H9 (cell line): Measurements from ENCODE around the gene NTF4. TPM values are rescaled to one million over a fixed set of nuclear protein-coding genes. Genes with fewer than 3 reads are reported as not detected.

Source experiments
- DNase-seq: peaks from one replicate; pipeline ENCODE4 v3.0.0-alpha.2; 2017
- H2AFZ ChIP-seq: one replicate; pipeline ENCODE4 v1.6.1; 2013; ENCODE audit warnings: mild to moderate bottlenecking, low read length, control low read depth, moderate library complexity
- H2AK5ac ChIP-seq: 2 replicates; pipeline ENCODE4 v1.6.1; 2013; ENCODE audit warnings: low read length, control low read depth, mixed read lengths; ENCODE audit not compliant: insufficient read length
- H2BK120ac ChIP-seq: one replicate; pipeline ENCODE4 v1.6.1; 2013; ENCODE audit warnings: low read depth, mild to moderate bottlenecking, low read length, control low read depth, inconsistent platforms; ENCODE audit not compliant: poor library complexity, severe bottlenecking
- H2BK12ac ChIP-seq: 2 replicates; pipeline ENCODE4 v1.6.1; 2013; ENCODE audit warnings: low read length, control low read depth, mixed read lengths, low read depth; ENCODE audit not compliant: insufficient read length
- H2BK15ac ChIP-seq: 2 replicates; pipeline ENCODE4 v1.6.1; 2013; ENCODE audit warnings: low read depth, low read length, control low read depth
- H2BK20ac ChIP-seq: one replicate; pipeline ENCODE4 v1.6.1; 2013; ENCODE audit warnings: low read depth, mild to moderate bottlenecking, low read length, control low read depth, inconsistent platforms; ENCODE audit not compliant: poor library complexity, severe bottlenecking
- H2BK5ac ChIP-seq: 2 replicates; pipeline ENCODE4 v1.6.1; 2013; ENCODE audit warnings: low read length, control low read depth, mixed read lengths; ENCODE audit not compliant: insufficient read length
- H3K14ac ChIP-seq: 2 replicates; pipeline ENCODE4 v1.6.1; 2013; ENCODE audit warnings: low read length, control low read depth; ENCODE audit not compliant: insufficient read depth
- H3K18ac ChIP-seq: 2 replicates; pipeline ENCODE4 v1.6.1; 2013; ENCODE audit warnings: low read depth, mild to moderate bottlenecking, mixed read lengths, low read length, control low read depth; ENCODE audit not compliant: insufficient read length
- H3K23ac ChIP-seq: 2 replicates; pipeline ENCODE4 v1.6.1; 2013; ENCODE audit warnings: low read length, control low read depth, mixed read lengths, low read depth; ENCODE audit not compliant: insufficient read length
- H3K23me2 ChIP-seq: 2 replicates; pipeline ENCODE4 v1.6.1; 2013; ENCODE audit warnings: low read depth, mild to moderate bottlenecking, mixed read lengths, low read length, control low read depth; ENCODE audit not compliant: insufficient read length, poor library complexity, severe bottlenecking
- H3K27ac ChIP-seq: 2 replicates; pipeline ENCODE4 v1.5.1; 2013; ENCODE audit warnings: low read length, control low read depth, mixed read lengths, low read depth; ENCODE audit not compliant: insufficient read length
- H3K27me3 ChIP-seq: 2 replicates; pipeline ENCODE4 v1.6.1; 2013; ENCODE audit warnings: low read length, control low read depth, inconsistent platforms; ENCODE audit not compliant: insufficient read depth
- H3K4ac ChIP-seq: 2 replicates; pipeline ENCODE4 v1.6.1; 2013; ENCODE audit warnings: low read depth, mild to moderate bottlenecking, control low read depth, inconsistent platforms, low read length, moderate library complexity
- H3K4me1 ChIP-seq: 2 replicates; pipeline ENCODE4 v1.6.1; 2013; ENCODE audit warnings: low read length, control low read depth, inconsistent platforms; ENCODE audit not compliant: insufficient read depth
- H3K4me2 ChIP-seq: 2 replicates; pipeline ENCODE4 v1.6.1; 2013; ENCODE audit warnings: low read length, control low read depth, mixed read lengths; ENCODE audit not compliant: insufficient read length, insufficient read depth
- H3K56ac ChIP-seq: 2 replicates; pipeline ENCODE4 v1.6.1; 2013; ENCODE audit warnings: low read depth, mild to moderate bottlenecking, mixed read lengths, low read length, control low read depth; ENCODE audit not compliant: insufficient read length
- H3K79me1 ChIP-seq: 2 replicates; pipeline ENCODE4 v1.6.1; 2013; ENCODE audit warnings: low read depth, mild to moderate bottlenecking, moderate library complexity, low read length, control low read depth, inconsistent platforms; ENCODE audit not compliant: insufficient read depth, poor library complexity, severe bottlenecking
- H3K79me2 ChIP-seq: 2 replicates; pipeline ENCODE4 v1.6.1; 2013; ENCODE audit warnings: low read length, control low read depth, inconsistent platforms; ENCODE audit not compliant: insufficient read depth
- H3K9ac ChIP-seq: 2 replicates; pipeline ENCODE4 v1.6.1; 2013; ENCODE audit warnings: low read length, control low read depth, mixed read lengths; ENCODE audit not compliant: insufficient read length; ENCODE audit errors: extremely low read depth
- H3K9me3 ChIP-seq: one replicate; pipeline ENCODE4 v1.6.1; 2013; ENCODE audit warnings: low read depth, low read length, inconsistent platforms; ENCODE audit not compliant: control insufficient read depth
- H3T11ph ChIP-seq: one replicate; pipeline ENCODE4 v1.6.1; 2013; ENCODE audit warnings: mild to moderate bottlenecking, low read length, control low read depth, inconsistent platforms
- H4K20me1 ChIP-seq: one replicate; pipeline ENCODE4 v1.6.1; 2013; ENCODE audit not compliant: control insufficient read depth, insufficient read length, insufficient read depth
- H4K5ac ChIP-seq: 2 replicates; pipeline ENCODE4 v1.6.1; 2013; ENCODE audit warnings: low read depth, mild to moderate bottlenecking, mixed read lengths, low read length, control low read depth; ENCODE audit not compliant: insufficient read length
- H4K8ac ChIP-seq: replicated peaks from 2 replicates; pipeline ENCODE4 v1.6.1; 2013; ENCODE audit warnings: low read length, control low read depth, mixed read lengths, low read depth; ENCODE audit not compliant: insufficient read length
- H4K91ac ChIP-seq: 2 replicates; pipeline ENCODE4 v1.6.1; 2013; ENCODE audit warnings: low read depth, mild to moderate bottlenecking, moderate library complexity, mixed read lengths, low read length, control low read depth; ENCODE audit not compliant: insufficient read length
- H3K27ac Mint-ChIP-seq, 3 experiments: 2 replicates in 2 of 3; 3 replicates in 1 of 3; pipeline ENCODE4 v1.8.0; 2020 to 2021; ENCODE audit warnings: mixed read lengths in 3 of 3, mild to moderate bottlenecking in 1 of 3, moderate library complexity in 1 of 3
- H3K27me3 Mint-ChIP-seq: 2 replicates; pipeline ENCODE4 v1.8.0; 2021; ENCODE audit warnings: low read depth, mild to moderate bottlenecking, moderate library complexity, mixed read lengths
- H3K36me3 Mint-ChIP-seq, 3 experiments: 2 replicates in 2 of 3; 3 replicates in 1 of 3; pipeline ENCODE4 v1.8.0; 2020 to 2021; ENCODE audit warnings: low read depth in 3 of 3, mixed read lengths in 3 of 3; ENCODE audit not compliant: insufficient read depth in 1 of 3
- H3K4me1 Mint-ChIP-seq, 2 experiments: 2 replicates each; pipeline ENCODE4 v1.8.0; 2020; ENCODE audit warnings: mixed read lengths in 2 of 2
- H3K4me3 Mint-ChIP-seq, 2 experiments: 2 replicates in 1 of 2; 3 replicates in 1 of 2; pipeline ENCODE4 v1.8.0; 2020 to 2021; ENCODE audit warnings: mild to moderate bottlenecking in 2 of 2, mixed read lengths in 2 of 2, moderate library complexity in 1 of 2
- H3K9me3 Mint-ChIP-seq, 2 experiments: 2 replicates in 1 of 2; 3 replicates in 1 of 2; pipeline ENCODE4 v1.8.0; 2020; ENCODE audit warnings: mild to moderate bottlenecking in 2 of 2, mixed read lengths in 2 of 2, moderate library complexity in 1 of 2
- WGBS: extraction: QIAGEN DNeasy Blood & Tissue Kit; methylation state at CpG from one replicate; pipeline ENCODE4 v1.1.7; 2013; ENCODE audit warnings: missing lambda C conversion rate, low lambda C conversion rate, mixed read lengths; ENCODE audit not compliant: insufficient read length; ENCODE audit errors: extremely low coverage; 5-methylcytosine and 5-hydroxymethylcytosine counted together
- total RNA-seq: library from RNA; stranded (reverse); gene quantifications from 2 replicates; pipeline ENCODE4 v1.2.1, GENCODE V29; 2021
- TF ChIP-seq, protein P1 (sequence below): fragments of 200-600 bp; sonication (generic); conservative IDR thresholded peaks from 3 replicates; pipeline ENCODE4 v1.8.0; 2021; ENCODE audit warnings: antibody characterized with exemption, mild to moderate bottlenecking

The NTF4 gene
- total RNA-seq, 1 experiment from 2014 or later, result 2.1 TPM

DNA sequence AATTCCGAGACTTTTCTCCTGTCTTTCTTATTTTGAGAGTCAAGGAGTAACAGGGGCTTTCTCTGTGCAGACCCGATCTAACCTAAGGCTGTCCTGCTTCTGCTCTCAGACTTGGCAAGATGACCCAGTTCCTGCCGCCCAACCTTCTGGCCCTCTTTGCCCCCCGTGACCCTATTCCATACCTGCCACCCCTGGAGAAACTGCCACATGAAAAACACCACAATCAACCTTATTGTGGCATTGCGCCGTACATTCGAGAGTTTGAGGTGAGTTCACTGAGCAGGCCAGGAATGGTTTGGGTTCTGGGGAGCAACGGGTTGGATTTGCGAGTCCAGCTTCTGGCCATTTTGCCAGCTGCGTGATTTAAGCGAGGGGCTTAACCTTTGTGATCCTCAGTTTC lies 21.7 kb upstream of the NTF4 start:
- no peak overlapping the region for H2BK5ac ChIP-seq
- no peaks in the 10 kb centered on the region for H3K9me3 ChIP-seq
- H3K23me2 ChIP-seq, result peaks cover 7% of the 10 kb centered on the region
- H4K5ac ChIP-seq, result no peak overlapping the region
- no peak overlapping the region for H3K14ac ChIP-seq
- H3K56ac ChIP-seq, result no peak overlapping the region
- H4K8ac ChIP-seq, result no peak overlapping the region
- H3K9ac ChIP-seq, result peak overlapping the region; percentile 89
- H3K4me1 ChIP-seq, result peaks cover 2% of the 10 kb centered on the region; the same call in 1 of the 2 replicates
- H2BK12ac ChIP-seq, result no peak overlapping the region
- no peaks in the 10 kb centered on the region for H3K27me3 ChIP-seq
- H3K79me2 ChIP-seq, result peaks cover 30% of the 10 kb centered on the region
- no peak overlapping the region for H3T11ph ChIP-seq
- Mint-ChIP-seq H3K27ac (peak overlapping the region; percentile 87 to 99 (median 98); a peak in 5 of 7 replicates), H3K9me3 (peaks cover 3% of the 10 kb centered on the region in 2 experiments; a peak in 3 of 5 replicates), H3K27me3 (peaks cover 11% of the 10 kb centered on the region), H3K36me3 (peaks cover 37 to 49% (median 46%) of the 10 kb centered on the region in 3 experiments), H3K4me1 (peaks cover 12 to 20% of the 10 kb centered on the region in 2 experiments), H3K4me3 (peak overlapping the region; percentile 95 to 98)
- H3K18ac ChIP-seq, result no peak overlapping the region
- H3K4me2 ChIP-seq, result peak overlapping the region; percentile 90
- no CpG with 5 or more reads among the region's 11 CpGs for WGBS
- no peaks in the 10 kb centered on the region for H4K20me1 ChIP-seq
- H2AK5ac ChIP-seq, result no peak overlapping the region
- peaks cover 6% of the 10 kb centered on the region for H3K79me1 ChIP-seq
- no peak for DNase-seq
- H3K4ac ChIP-seq, result no peak overlapping the region
- H2AFZ ChIP-seq, result no peak overlapping the region
- H2BK20ac ChIP-seq, result no peak overlapping the region
- no peak overlapping the region for H3K23ac ChIP-seq
- H3K27ac ChIP-seq, result no peak overlapping the region
- TF ChIP-seq, protein P1, sequence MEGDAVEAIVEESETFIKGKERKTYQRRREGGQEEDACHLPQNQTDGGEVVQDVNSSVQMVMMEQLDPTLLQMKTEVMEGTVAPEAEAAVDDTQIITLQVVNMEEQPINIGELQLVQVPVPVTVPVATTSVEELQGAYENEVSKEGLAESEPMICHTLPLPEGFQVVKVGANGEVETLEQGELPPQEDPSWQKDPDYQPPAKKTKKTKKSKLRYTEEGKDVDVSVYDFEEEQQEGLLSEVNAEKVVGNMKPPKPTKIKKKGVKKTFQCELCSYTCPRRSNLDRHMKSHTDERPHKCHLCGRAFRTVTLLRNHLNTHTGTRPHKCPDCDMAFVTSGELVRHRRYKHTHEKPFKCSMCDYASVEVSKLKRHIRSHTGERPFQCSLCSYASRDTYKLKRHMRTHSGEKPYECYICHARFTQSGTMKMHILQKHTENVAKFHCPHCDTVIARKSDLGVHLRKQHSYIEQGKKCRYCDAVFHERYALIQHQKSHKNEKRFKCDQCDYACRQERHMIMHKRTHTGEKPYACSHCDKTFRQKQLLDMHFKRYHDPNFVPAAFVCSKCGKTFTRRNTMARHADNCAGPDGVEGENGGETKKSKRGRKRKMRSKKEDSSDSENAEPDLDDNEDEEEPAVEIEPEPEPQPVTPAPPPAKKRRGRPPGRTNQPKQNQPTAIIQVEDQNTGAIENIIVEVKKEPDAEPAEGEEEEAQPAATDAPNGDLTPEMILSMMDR, result no peak
- no peak overlapping the region for H2BK120ac ChIP-seq
- H4K91ac ChIP-seq, result no peak overlapping the region
- H2BK15ac ChIP-seq, result no peak overlapping the region
